ENCODE measurements around the gene ARRB1.
"Not testable (repeated sequence)": the region's sequence is repeated elsewhere in the genome, so short reads cannot be mapped to it uniquely, and the experiment has no call there.

Gene ARRB1

GRCh38 chr11:75344186-75344585 lies 7.3 kb downstream of the ARRB1 start:
- no peak for DNase-seq (ENCODE audit: low read depth in 2 of 2)

- DNase-seq (ENCODE audit: low read depth in 2 of 2): no peak
Measured at GRCh38 chr11:75342966-75343870, 8.2 kb downstream of the ARRB1 start.

GRCh38 chr11:75342231-75342918 lies 9.1 kb downstream of the ARRB1 start:
- DNase-seq (ENCODE audit: low read depth in 2 of 2): no peak

- DNase-seq (ENCODE audit: low read depth in 2 of 2): no peak
Measured at GRCh38 chr11:75341612-75342011, 9.8 kb downstream of the ARRB1 start.

- DNase-seq (ENCODE audit: low read depth in 2 of 2): no peak
Measured at GRCh38 chr11:75339685-75340409, 11.6 kb downstream of the ARRB1 start.

- no peak for DNase-seq (ENCODE audit: low read depth in 2 of 2)
Measured at GRCh38 chr11:75338516-75339208, 12.8 kb downstream of the ARRB1 start.

- no peak for DNase-seq (ENCODE audit: low read depth in 2 of 2)
Measured at GRCh38 chr11:75337195-75337654, 14.2 kb downstream of the ARRB1 start.

- no peak for DNase-seq (ENCODE audit: low read depth in 2 of 2)
Measured at GRCh38 chr11:75334976-75335375, 16.5 kb downstream of the ARRB1 start.

- DNase-seq (ENCODE audit: low read depth in 2 of 2): no peak
Measured at GRCh38 chr11:75334402-75334891, 17.0 kb downstream of the ARRB1 start.

- no peak for DNase-seq (ENCODE audit: low read depth in 2 of 2)
Measured at GRCh38 chr11:75333807-75334140, 17.7 kb downstream of the ARRB1 start.

- DNase-seq (ENCODE audit: low read depth in 2 of 2): no peak
Measured at GRCh38 chr11:75333022-75333806, 18.2 kb downstream of the ARRB1 start.

GRCh38 chr11:75331761-75332160 lies 19.7 kb downstream of the ARRB1 start:
- not testable (repeated sequence) for DNase-seq (ENCODE audit: low read depth in 2 of 2)

- DNase-seq (ENCODE audit: low read depth in 2 of 2): not testable (repeated sequence)
Measured at GRCh38 chr11:75331304-75331703, 20.2 kb downstream of the ARRB1 start.

GRCh38 chr11:75330886-75331285 lies 20.6 kb downstream of the ARRB1 start:
- not testable (repeated sequence) for DNase-seq (ENCODE audit: low read depth in 2 of 2)

- DNase-seq (ENCODE audit: low read depth in 2 of 2): no peak
Measured at GRCh38 chr11:75330291-75330690, 21.2 kb downstream of the ARRB1 start.

- DNase-seq (ENCODE audit: low read depth in 2 of 2): peak; percentile 12 to 32
Measured at GRCh38 chr11:75328426-75329277, 22.8 kb downstream of the ARRB1 start.

- peak; percentile 37 to 47 for DNase-seq (ENCODE audit: low read depth in 2 of 2)
Measured at GRCh38 chr11:75326439-75326810, 25.0 kb downstream of the ARRB1 start.

GRCh38 chr11:75325713-75326438 lies 25.6 kb downstream of the ARRB1 start:
- DNase-seq (ENCODE audit: low read depth in 2 of 2): peak; percentile 56 to 58

GRCh38 chr11:75324740-75325139 lies 26.7 kb downstream of the ARRB1 start:
- DNase-seq (ENCODE audit: low read depth in 2 of 2): no peak

Data from stimulated activated CD8-positive, alpha-beta memory T cell treated with anti-CD3 and anti-CD28 coated beads, Interleukin-15, amount 100 ng/mL, for 48 hours (primary cell).